Neural cell (in vitro differentiated cells): Measurements from ENCODE around the gene ZNF142. TPM values are rescaled to one million over a fixed set of nuclear protein-coding genes. Genes with fewer than 3 reads are reported as not detected.

ENCODE experiments used
- H2AFZ ChIP-seq: fragments of 200-600, 300-800 bp; sonication (generic), shearing (Covaris generic); 2 replicates; pipeline ENCODE4 v1.6.0; 2014; ENCODE audit warnings: low read depth, mild to moderate bottlenecking, antibody characterized with exemption, low read length, moderate library complexity
- H3F3A ChIP-seq: fragments of 200-600 bp; shearing (Covaris generic); 2 replicates; pipeline ENCODE4 v1.6.1; 2016; ENCODE audit warnings: mild to moderate bottlenecking, moderate library complexity, mixed read lengths, antibody characterized with exemption, low read length; ENCODE audit not compliant: insufficient read depth, poor library complexity, severe bottlenecking
- H3K27ac ChIP-seq: fragments of 200-600, 300-800 bp; sonication (generic), shearing (Covaris generic); 2 replicates; pipeline ENCODE4 v1.5.1; 2014; ENCODE audit warnings: mild to moderate bottlenecking, low read length, moderate library complexity
- H3K27me3 ChIP-seq: fragments of 300-800, 200-600 bp; sonication (generic), shearing (Covaris generic); 2 replicates; pipeline ENCODE4 v1.6.0; 2014; ENCODE audit warnings: mild to moderate bottlenecking, low read depth, low read length, moderate library complexity; ENCODE audit not compliant: insufficient read depth
- H3K36me3 ChIP-seq: fragments of 300-800, 200-600 bp; sonication (generic), shearing (Covaris generic); 2 replicates; pipeline ENCODE4 v1.5.1; 2014; ENCODE audit warnings: mild to moderate bottlenecking, antibody characterized with exemption, low read length, moderate library complexity; ENCODE audit not compliant: insufficient read depth
- H3K4me2 ChIP-seq: fragments of 300-800, 200-600 bp; sonication (generic), shearing (Covaris generic); 2 replicates; pipeline ENCODE4 v1.6.0; 2014; ENCODE audit warnings: mild to moderate bottlenecking, low read length
- H3K4me3 ChIP-seq: fragments of 300-800, 200-600 bp; sonication (generic), shearing (Covaris generic); 2 replicates; pipeline ENCODE4 v1.5.1; 2014; ENCODE audit warnings: mild to moderate bottlenecking, low read length, moderate library complexity
- H3K79me2 ChIP-seq: fragments of 200-600 bp; shearing (Covaris generic); replicated peaks from 2 replicates; pipeline ENCODE4 v1.6.0; 2014; ENCODE audit warnings: mild to moderate bottlenecking, low read length, moderate library complexity; ENCODE audit not compliant: insufficient read depth
- H3K9ac ChIP-seq: fragments of 300-800, 200-600 bp; sonication (generic), shearing (Covaris generic); 2 replicates; pipeline ENCODE4 v1.6.1; 2016; ENCODE audit warnings: mild to moderate bottlenecking, low read length, mixed read lengths
- H3K9me2 ChIP-seq: fragments of 200-600 bp; shearing (Covaris generic); 2 replicates; pipeline ENCODE4 v1.6.1; 2016; ENCODE audit warnings: mild to moderate bottlenecking, low read length, mixed read lengths; ENCODE audit not compliant: insufficient read depth
- H3K9me3 ChIP-seq: fragments of 200-600, 300-800 bp; sonication (generic), shearing (Covaris generic); 2 replicates; pipeline ENCODE4 v1.6.1; 2016; ENCODE audit warnings: mild to moderate bottlenecking, mixed run types, low read length, moderate library complexity, mixed read lengths
- H4K20me1 ChIP-seq: fragments of 200-600 bp; shearing (Covaris generic); 2 replicates; pipeline ENCODE4 v1.6.1; 2016; ENCODE audit warnings: mild to moderate bottlenecking, mixed run types; ENCODE audit not compliant: insufficient read depth
- CTCF ChIP-seq: fragments of 450-650 bp; IDR thresholded peaks from 2 replicates; pipeline ENCODE4 v1.5.1; 2014; ENCODE audit warnings: antibody characterized with exemption, mild to moderate bottlenecking, moderate library complexity; ENCODE audit not compliant: poor library complexity, severe bottlenecking
- EP300 ChIP-seq: fragments of 450-650 bp; conservative IDR thresholded peaks from 2 replicates; pipeline ENCODE4 v1.6.1; 2014; ENCODE audit warnings: antibody characterized with exemption, mild to moderate bottlenecking, moderate library complexity; ENCODE audit not compliant: poor library complexity, severe bottlenecking
- EZH2 ChIP-seq: fragments of 200-600, 300-800 bp; shearing (Covaris generic), sonication (generic); IDR thresholded peaks from 2 replicates; pipeline ENCODE4 v1.6.1; 2014; ENCODE audit warnings: antibody characterized with exemption, low read length, borderline replicate concordance, mild to moderate bottlenecking; ENCODE audit not compliant: insufficient read depth, poor library complexity, severe bottlenecking
- MXI1 ChIP-seq: fragments of 450-650 bp; conservative IDR thresholded peaks from 2 replicates; pipeline ENCODE4 v1.6.1; 2014; ENCODE audit warnings: antibody characterized with exemption, mild to moderate bottlenecking; ENCODE audit not compliant: poor library complexity, severe bottlenecking
- POLR2AphosphoS5 ChIP-seq: IDR thresholded peaks from 2 replicates; pipeline ENCODE4 v1.6.1; 2012
- RAD21 ChIP-seq: fragments of 450-650 bp; conservative IDR thresholded peaks from 2 replicates; pipeline ENCODE4 v1.6.1; 2014; ENCODE audit warnings: antibody characterized with exemption, mild to moderate bottlenecking, moderate library complexity
- REST ChIP-seq: IDR thresholded peaks from 2 replicates; pipeline ENCODE4 v1.6.1; 2012; ENCODE audit warnings: borderline replicate concordance
- SMC3 ChIP-seq: fragments of 450-650 bp; conservative IDR thresholded peaks from 2 replicates; pipeline ENCODE4 v1.6.1; 2014; ENCODE audit warnings: antibody characterized with exemption, mild to moderate bottlenecking, moderate library complexity; ENCODE audit not compliant: poor library complexity
- TAF1 ChIP-seq: IDR thresholded peaks from 2 replicates; pipeline ENCODE4 v1.6.1; 2012; ENCODE audit warnings: low read depth
- polyA plus RNA-seq: library from polyadenylated mRNA; depleted of rRNA; stranded (reverse); fragments of >200 nt; gene quantifications from 2 replicates; pipeline ENCODE4 v1.2.3, GENCODE V29; 2014

Gene ZNF142
- polyA plus RNA-seq, 1 donor from 2014 or later: 4.8 TPM

DNA sequence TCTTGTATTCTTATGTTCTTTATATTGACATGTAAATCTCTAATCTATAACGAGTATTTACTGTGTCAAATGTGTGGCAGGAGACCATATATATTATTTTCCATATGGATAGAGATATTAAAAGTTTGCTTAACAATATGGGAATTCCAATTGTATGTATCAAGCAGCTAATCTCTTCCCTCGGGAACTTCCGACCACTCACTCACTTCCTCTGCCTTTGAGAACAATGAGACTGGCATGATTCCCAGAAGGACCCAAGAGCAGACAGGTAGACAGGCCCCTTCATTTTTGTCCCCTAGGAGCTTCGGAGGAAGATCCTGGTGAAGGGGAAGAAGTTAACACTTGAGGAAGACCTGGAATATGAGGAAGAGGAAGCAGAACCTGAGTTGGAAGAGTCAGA lies 27.6 kb downstream of the ZNF142 start:
- H3F3A ChIP-seq: no peaks in the 10 kb centered on the region

DNA sequence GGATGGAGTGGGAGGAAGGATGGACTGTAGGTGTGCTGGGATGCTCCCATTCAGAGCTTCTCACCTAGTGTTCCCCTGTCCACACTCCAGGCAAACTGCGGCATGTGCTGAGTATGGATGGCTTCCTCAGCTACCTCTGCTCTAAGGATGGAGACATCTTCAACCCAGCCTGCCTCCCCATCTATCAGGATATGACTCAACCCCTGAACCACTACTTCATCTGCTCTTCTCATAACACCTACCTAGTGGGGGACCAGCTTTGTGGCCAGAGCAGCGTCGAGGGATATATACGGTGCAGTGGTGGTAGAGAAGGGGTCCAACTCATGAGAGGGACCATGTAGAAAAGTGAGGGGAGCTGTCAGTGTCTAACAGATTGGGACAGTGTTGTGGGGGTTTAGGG lies 31.5 kb downstream of the ZNF142 start:
- no peak overlapping the region for H3K27ac ChIP-seq
- H3F3A ChIP-seq: no peaks in the 10 kb centered on the region
- no peaks in the 10 kb centered on the region for H3K9me3 ChIP-seq
- H3K4me3 ChIP-seq: no peak overlapping the region
- no peaks in the 10 kb centered on the region for H4K20me1 ChIP-seq
- H3K4me2 ChIP-seq: no peak overlapping the region
- H3K27me3 ChIP-seq: no peaks in the 10 kb centered on the region
- H3K9ac ChIP-seq: no peak overlapping the region
- TF ChIP-seq REST (no peak), CTCF (no peak), POLR2AphosphoS5 (no peak), MXI1 (no peak), EZH2 (no peak), EP300 (no peak), TAF1 (no peak)
- H2AFZ ChIP-seq: no peak overlapping the region
- no peaks in the 10 kb centered on the region for H3K79me2 ChIP-seq
- no peaks in the 10 kb centered on the region for H3K9me2 ChIP-seq
- no peaks in the 10 kb centered on the region for H3K36me3 ChIP-seq

More for the DNA sequence above, 27.6 kb downstream of the ZNF142 start:
- Histone ChIP-seq H3K4me3 (no peak overlapping the region), H3K9me3 (no peaks in the 10 kb centered on the region), H3K9me2 (no peaks in the 10 kb centered on the region), H3K36me3 (no peaks in the 10 kb centered on the region), H3K27me3 (no peaks in the 10 kb centered on the region), H4K20me1 (no peaks in the 10 kb centered on the region), H3K9ac (no peak overlapping the region), H3K79me2 (no peaks in the 10 kb centered on the region), H2AFZ (no peak overlapping the region), H3K27ac (no peak overlapping the region), H3K4me2 (no peak overlapping the region)
- no peak for TF ChIP-seq RAD21
- no peak for TF ChIP-seq EP300
- no peak for TF ChIP-seq POLR2AphosphoS5
- no peak for TF ChIP-seq REST
- TF ChIP-seq MXI1: no peak
- TF ChIP-seq TAF1: no peak
- no peak for TF ChIP-seq CTCF
- no peak for TF ChIP-seq EZH2
- no peak for TF ChIP-seq SMC3
